ENCODE measurements around the gene DDX1.

DNA sequence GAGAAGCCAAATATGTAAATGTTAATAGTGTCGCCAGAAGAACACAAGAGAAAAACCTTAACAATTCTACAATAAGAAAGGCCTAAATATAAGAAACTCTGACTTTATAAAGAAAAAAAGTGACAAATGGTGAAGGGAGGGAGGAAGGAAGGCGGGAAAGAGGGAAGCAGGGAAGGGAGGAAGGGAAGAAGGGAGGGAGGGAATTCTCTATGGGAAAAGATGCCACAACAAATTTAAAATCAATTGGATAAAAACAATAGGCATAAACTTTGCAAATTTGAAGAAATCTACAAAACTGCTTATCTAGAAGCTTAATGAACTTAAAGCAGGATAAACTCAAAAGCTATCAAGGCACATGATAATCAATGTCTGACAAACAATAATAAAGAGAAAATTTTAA is 47.4 kb upstream of the DDX1 start:
- no peak for TF ChIP-seq POLR2A (conservative IDR thresholded peaks at IDR 0.05)
- no peak for TF ChIP-seq EZH2 (IDR thresholded peaks at IDR 0.05; ENCODE audit: borderline replicate concordance, low read depth, low read length)
- no peak for TF ChIP-seq MXI1 (IDR thresholded peaks at IDR 0.05; ENCODE audit: low read depth, low read length)
- no peak for TF ChIP-seq BRCA1 (IDR thresholded peaks at IDR 0.05)
- no peak for TF ChIP-seq BRCA1 (CRISPR knock-in tag; IDR thresholded peaks at IDR 0.05)
- TF ChIP-seq CTCF (IDR thresholded peaks at IDR 0.05 in 2 of 3, conservative IDR thresholded peaks at IDR 0.05 in 1 of 3; ENCODE audit: insufficient read depth in 2 of 3, low read depth in 1 of 3, low read length in 3 of 3) = no peak
- TF ChIP-seq ZNF444 (CRISPR knock-in tag; IDR thresholded peaks at IDR 0.05) = no peak
- TF ChIP-seq RBM39 (optimal IDR thresholded peaks at IDR 0.05; ENCODE audit: low read depth, low read length) = no peak

Data from K562 (cell line).